ENCODE measurements around the gene TREM1. TPM values are rescaled to one million over a fixed set of nuclear protein-coding genes. Genes with fewer than 3 reads are reported as not detected.

TREM1 gene
- total and polyA plus RNA-seq, 2 donors (not counting 3 experiments of a cell fraction or from before 2014, with no cell fraction given), result not detected

GRCh38 chr6:41325446-41326066 lies 39.1 kb upstream of the TREM1 start:
- ChIA-PET POLR2A (no interaction called here), CTCF (no interaction called here)
- dilution Hi-C loops (cut with MboI; ENCODE audit: extremely low pct_ligation_motif_present, low sequenced_read_pairs), result no loop called here
- DNase-seq (ENCODE audit: low read depth, low spot score) (no peak), FAIRE-seq (no peak)
- Histone ChIP-seq H3K36me3 (ENCODE audit: control insufficient read depth in 2 of 2, extremely low read depth in 1 of 2, insufficient read depth in 2 of 2, low read length in 2 of 2) (no peaks in the 10 kb centered on the region), H3K9me1 (replicated peaks; ENCODE audit: control insufficient read depth, extremely low read depth, insufficient read depth, low read length) (no peaks in the 10 kb centered on the region), H3K4me3 (replicated peaks in 1 of 3; ENCODE audit: insufficient read depth in 1 of 3, low read depth in 1 of 3, low read length in 3 of 3) (no peak overlapping the region), H3K4me2 (ENCODE audit: insufficient read depth, low read length) (no peak overlapping the region), H3K27ac (ENCODE audit: insufficient read depth, low read depth, low read length) (no peak overlapping the region), H3K79me2 (ENCODE audit: control insufficient read depth, insufficient read depth, low read length) (no peaks in the 10 kb centered on the region), H3K27me3 (ENCODE audit: control insufficient read depth in 2 of 2, insufficient read depth in 2 of 2, low read length in 2 of 2) (peaks cover 28 to 53% of the 10 kb centered on the region in 2 experiments), H3K9me3 (replicated peaks; ENCODE audit: control insufficient read depth, insufficient read depth, low read length) (no peaks in the 10 kb centered on the region), H4K20me1 (replicated peaks; ENCODE audit: control insufficient read depth, extremely low read depth, insufficient read depth, low read length) (no peaks in the 10 kb centered on the region), H2AFZ (ENCODE audit: low read depth, low read length) (no peak overlapping the region), H3K4me1 (ENCODE audit: control insufficient read depth, extremely low read depth, insufficient read depth, low read length) (peaks cover 6% of the 10 kb centered on the region), H3K9ac (replicated peaks; ENCODE audit: extremely low read depth, insufficient read depth, low read length) (no peak overlapping the region)
- intact Hi-C loops (cut with micrococcal nuclease), result no loop called here
- no peak for TF ChIP-seq POLR2AphosphoS5 (IDR thresholded peaks at IDR 0.05; ENCODE audit: insufficient read depth, low read depth, low read length)
- no peak for TF ChIP-seq CTCF (IDR thresholded peaks at IDR 0.05; ENCODE audit: extremely low read depth in 1 of 2, insufficient read depth in 1 of 2, low read depth in 1 of 2, low read length in 2 of 2)
- TF ChIP-seq MYC (IDR thresholded peaks at IDR 0.05; ENCODE audit: low read depth, low read length), result no peak
- no peak for TF ChIP-seq POLR2A (IDR thresholded peaks at IDR 0.05; ENCODE audit: low read depth, low read length)
- no peak for TF ChIP-seq JUN (IDR thresholded peaks at IDR 0.05; ENCODE audit: borderline replicate concordance, insufficient read depth, insufficient read length, low read depth)
- TF ChIP-seq GATA2 (IDR thresholded peaks at IDR 0.05; ENCODE audit: insufficient read depth, insufficient read length, low read depth, low read length), result no peak
- TF ChIP-seq FOS (IDR thresholded peaks at IDR 0.05; ENCODE audit: borderline replicate concordance, insufficient read depth, low read length), result no peak
- no peak for TF ChIP-seq MAX (IDR thresholded peaks at IDR 0.05; ENCODE audit: insufficient read depth, insufficient read length)
- peak; percentile 40 for TF ChIP-seq EZH2 (IDR thresholded peaks at IDR 0.05; ENCODE audit: borderline replicate concordance, low read depth, low read length, severe bottlenecking)
- no TSS peak for BruUV-seq (replicated peaks)

Measured in endothelial cell of umbilical vein (primary cell).